SK-N-SH (cell line): Measurements from ENCODE around the gene ADGRA1. TPM values are rescaled to one million over a fixed set of nuclear protein-coding genes. Genes with fewer than 3 reads are reported as not detected.

ENCODE experiments used
- CTCF ChIA-PET: fragments of 300-600, 350-600 bp; formaldehyde crosslinking; extraction: SDS; loops from one replicate; lab custom pipeline; 2021; lab: Yijun Ruan, JAX
- POLR2A ChIA-PET: fragments of 350-600 bp; sonication (Branson Sonifier 250); formaldehyde crosslinking; extraction: SDS; loops from one replicate; lab custom pipeline; 2020; ENCODE audit warnings: antibody characterized with exemption, inconsistent platforms; lab: Yijun Ruan, JAX
- DNase-seq: peaks from one replicate; pipeline ENCODE4 v3.0.0; 2012
- H2AFZ ChIP-seq: fragments of 200-600 bp; sonication (generic); 2 replicates; pipeline ENCODE4 v1.8.1; 2016; ENCODE audit warnings: antibody characterized with exemption, mild to moderate bottlenecking, low read depth
- H3F3A ChIP-seq: fragments of 200-600 bp; sonication (generic); replicated peaks from 2 replicates; pipeline ENCODE3; 2016; ENCODE audit warnings: antibody characterized with exemption, mild to moderate bottlenecking; ENCODE audit not compliant: insufficient read depth
- H3K27ac ChIP-seq, 2 experiments: fragments of 200-500 bp in 1 of 2; fragments of 200-600 bp in 1 of 2; sonication (Bioruptor generic) in 1 of 2; sonication (generic), shearing (Covaris generic) in 1 of 2; 2 replicates each; pipeline versions ENCODE4 v1.5.1 to v1.6.1; 2014 to 2016; ENCODE audit warnings: low read depth in 2 of 2, inconsistent platforms in 1 of 2, low read length in 1 of 2, mild to moderate bottlenecking in 1 of 2, mixed read lengths in 1 of 2
- H3K27me3 ChIP-seq: fragments of 200-600 bp; sonication (generic), shearing (Covaris generic); 2 replicates; pipeline ENCODE4 v1.6.1; 2016; ENCODE audit warnings: mixed run types; ENCODE audit not compliant: insufficient read depth
- H3K36me3 ChIP-seq, 2 experiments: fragments of 200-500 bp in 1 of 2; fragments of 200-600 bp in 1 of 2; sonication (Bioruptor generic) in 1 of 2; sonication (generic) in 1 of 2; replicated peaks in 1 of 2; 2 replicates each; pipeline versions ENCODE3 to v1.5.1; 2014 to 2016; ENCODE audit warnings: low read length in 1 of 2, mild to moderate bottlenecking in 1 of 2; ENCODE audit not compliant: insufficient read depth in 2 of 2, control insufficient read depth in 1 of 2
- H3K4me1 ChIP-seq, 2 experiments: fragments of 200-500 bp in 1 of 2; fragments of 200-600 bp in 1 of 2; sonication (Bioruptor generic) in 1 of 2; sonication (generic), shearing (Covaris generic) in 1 of 2; 2 replicates each; pipeline versions ENCODE4 v1.5.1 to v1.6.1; 2014 to 2016; ENCODE audit warnings: low read depth in 1 of 2, low read length in 1 of 2, mixed run types in 1 of 2; ENCODE audit not compliant: insufficient read depth in 2 of 2, control insufficient read depth in 1 of 2
- H3K4me2 ChIP-seq: fragments of 200-600 bp; sonication (generic), shearing (Covaris generic); 2 replicates; pipeline ENCODE4 v1.6.1; 2017; ENCODE audit warnings: mixed run types
- H3K4me3 ChIP-seq, 2 experiments: fragments of 200-500 bp in 1 of 2; fragments of 200-600 bp in 1 of 2; sonication (Bioruptor generic) in 1 of 2; sonication (generic), shearing (Covaris generic) in 1 of 2; 2 replicates each; pipeline versions ENCODE4 v1.5.1 to v1.8.1; 2014 to 2016; ENCODE audit warnings: low read depth in 2 of 2, inconsistent platforms in 1 of 2, low read length in 1 of 2, mild to moderate bottlenecking in 1 of 2, mixed read lengths in 1 of 2, moderate library complexity in 1 of 2
- H3K79me2 ChIP-seq: fragments of 200-600 bp; sonication (generic); 2 replicates; pipeline ENCODE4 v1.8.1; 2017; ENCODE audit warnings: mild to moderate bottlenecking; ENCODE audit not compliant: insufficient read depth
- H3K9ac ChIP-seq: fragments of 200-600 bp; sonication (generic); 2 replicates; pipeline ENCODE4 v1.6.1; 2017; ENCODE audit warnings: mixed run types
- H3K9me2 ChIP-seq: fragments of 200-600 bp; sonication (generic); 2 replicates; pipeline ENCODE4 v1.6.1; 2017; ENCODE audit warnings: mixed run types
- H3K9me3 ChIP-seq: fragments of 200-600 bp; sonication (generic); 2 replicates; pipeline ENCODE4 v1.6.1; 2017; ENCODE audit warnings: mixed run types, mild to moderate bottlenecking, moderate library complexity
- H4K20me1 ChIP-seq: fragments of 200-600 bp; sonication (generic); 2 replicates; pipeline ENCODE4 v1.6.1; 2017; ENCODE audit warnings: mild to moderate bottlenecking, mixed run types; ENCODE audit not compliant: insufficient read depth
- ELF1 ChIP-seq: IDR thresholded peaks from 2 replicates; pipeline ENCODE4 v1.4.0; 2012
- EP300 ChIP-seq, 2 experiments: IDR thresholded peaks; 2 replicates each; pipeline versions ENCODE4 v1.4.0 to v1.6.1; 2012; ENCODE audit warnings: borderline replicate concordance in 1 of 2, low read depth in 1 of 2, low read length in 1 of 2
- EZH2phosphoT487 ChIP-seq: fragments of 200-600 bp; sonication (generic); IDR thresholded peaks from 2 replicates; pipeline ENCODE4 v1.6.1; 2017; ENCODE audit warnings: low read depth, mixed run types, mild to moderate bottlenecking, antibody characterized with exemption, moderate library complexity, borderline replicate concordance
- FOSL2 ChIP-seq: IDR thresholded peaks from 2 replicates; pipeline ENCODE4 v1.4.0; 2012; ENCODE audit warnings: low read depth, mild to moderate bottlenecking, moderate library complexity, borderline replicate concordance
- GATA2 ChIP-seq: sonication (generic); formaldehyde crosslinking; IDR thresholded peaks from 2 replicates; pipeline ENCODE4 v1.5.0; 2020; ENCODE audit warnings: mild to moderate bottlenecking, missing genetic modification reagents
- IRF3 ChIP-seq: fragments of 150-350 bp; IDR thresholded peaks from 2 replicates; pipeline ENCODE4 v1.6.1; 2016; ENCODE audit warnings: mild to moderate bottlenecking, low read depth, low read length
- JUND ChIP-seq: IDR thresholded peaks from 2 replicates; pipeline ENCODE4 v1.4.0; 2012
- MEF2A ChIP-seq: IDR thresholded peaks from 2 replicates; pipeline ENCODE4 v1.4.0; 2012; ENCODE audit warnings: low read depth, borderline replicate concordance
- PBX3 ChIP-seq: IDR thresholded peaks from 2 replicates; pipeline ENCODE4; 2012
- RAD21 ChIP-seq: IDR thresholded peaks from 2 replicates; pipeline ENCODE4 v1.6.1; 2012; ENCODE audit warnings: mild to moderate bottlenecking, low read length
- RXRA ChIP-seq: IDR thresholded peaks from 2 replicates; pipeline ENCODE4 v1.4.0; 2012; ENCODE audit warnings: low read depth, mild to moderate bottlenecking, borderline replicate concordance
- SIN3A ChIP-seq: IDR thresholded peaks from 2 replicates; pipeline ENCODE4 v1.6.1; 2012; ENCODE audit warnings: low read depth, mild to moderate bottlenecking, low read length, moderate library complexity, borderline replicate concordance
- SMC3 ChIP-seq: IDR thresholded peaks from 2 replicates; pipeline ENCODE4 v1.6.1; 2012; ENCODE audit warnings: low read depth, low read length, improper control_type of control experiment
- TCF12 ChIP-seq: IDR thresholded peaks from 2 replicates; pipeline ENCODE4 v1.4.0; 2012
- USF2 ChIP-seq: fragments of 150-350 bp; IDR thresholded peaks from 2 replicates; pipeline ENCODE4 v1.6.1; 2017; ENCODE audit warnings: antibody characterized with exemption, low read length, low read depth, borderline replicate concordance
- YY1 ChIP-seq: IDR thresholded peaks from 2 replicates; pipeline ENCODE4 v1.4.0; 2012; ENCODE audit warnings: low read depth, mild to moderate bottlenecking
- WGBS: methylation state at CpG from one replicate; pipeline ENCODE4 v1.1.6; 2017; ENCODE audit warnings: low lambda C conversion rate; 5-methylcytosine and 5-hydroxymethylcytosine counted together
- polyA plus RNA-seq, 3 experiments: library from polyadenylated mRNA; depleted of rRNA; stranded (reverse); fragments of >200 nt; gene quantifications; 2 replicates each; pipeline ENCODE4 v1.2.3, GENCODE V29; 2012

Gene ADGRA1
- polyA plus RNA-seq, 1 of the 3 experiments (the other 2 are of a cell fraction) = not detected

GRCh38 chr10:133154411-133154810 lies 66.7 kb downstream of the ADGRA1 start:
- Histone ChIP-seq H3K9me2 (no peaks in the 10 kb centered on the region), H3K4me2 (no peak overlapping the region), H2AFZ (no peak overlapping the region), H3K36me3 (no peaks in the 10 kb centered on the region), H3F3A (peaks cover 4% of the 10 kb centered on the region), H3K79me2 (no peaks in the 10 kb centered on the region), H3K4me3 (no peak overlapping the region), H3K9me3 (no peaks in the 10 kb centered on the region), H4K20me1 (no peaks in the 10 kb centered on the region), H3K27me3 (peaks cover 10% of the 10 kb centered on the region; the same call in 1 of the 2 replicates), H3K9ac (no peak overlapping the region), H3K4me1 (peaks cover 0 to 13% of the 10 kb centered on the region in 2 experiments; a peak in 1 of 4 replicates), H3K27ac (no peak overlapping the region)
- ChIA-PET CTCF (interaction anchor here (0.7 to 1.1 kb wide), 2 partner anchors 11 to 469 kb away, joined by 3 read pairs; no protein-coding TSS in a partner anchor), POLR2A (no interaction called here)
- TF ChIP-seq YY1 (no peak), TCF12 (no peak), SIN3A (no peak), PBX3 (no peak), EZH2phosphoT487 (no peak), FOSL2 (no peak), ELF1 (no peak), EP300 (IDR thresholded peaks at IDR 0.05; ENCODE audit: borderline replicate concordance in 1 of 2, low read depth in 1 of 2, low read length in 1 of 2) (no peak), RXRA (no peak), MEF2A (no peak), JUND (no peak), GATA2 (CRISPR knock-in tag) (no peak), IRF3 (no peak), SMC3 (no peak), USF2 (no peak), RAD21 (no peak)
- no peak for DNase-seq
- 59% methylated on average over 4 of the region's 4 CpGs for WGBS
